Mesenchymal stem cell (in vitro differentiated cells and primary cell): ENCODE results near the gene PLAAT2.
"Not testable (repeated sequence)": the region's sequence is repeated elsewhere in the genome, so short reads cannot be mapped to it uniquely, and the experiment has no call there.

Experiments used
- DNase-seq: peaks from one replicate; pipeline ENCODE4 v3.0.0-alpha.2; 2013
- H2AFZ ChIP-seq: one replicate; pipeline ENCODE4 v1.6.1; 2013; ENCODE audit warnings: low read depth, mild to moderate bottlenecking, control low read depth, inconsistent platforms, low read length, moderate library complexity
- H2AK5ac ChIP-seq: 2 replicates; pipeline ENCODE4 v1.6.1; 2013; ENCODE audit warnings: low read length, moderate library complexity, mild to moderate bottlenecking, inconsistent platforms; ENCODE audit not compliant: severe bottlenecking
- H2BK120ac ChIP-seq: one replicate; pipeline ENCODE4 v1.6.1; 2013; ENCODE audit warnings: low read depth, mild to moderate bottlenecking, inconsistent platforms, low read length, moderate library complexity
- H2BK12ac ChIP-seq, 2 experiments: one replicate each; pipeline ENCODE4 v1.6.1; 2013; ENCODE audit warnings: inconsistent platforms in 2 of 2, low read length in 2 of 2, mild to moderate bottlenecking in 2 of 2, moderate library complexity in 2 of 2, control low read depth in 1 of 2
- H2BK15ac ChIP-seq: one replicate; pipeline ENCODE4 v1.6.1; 2013; ENCODE audit warnings: mild to moderate bottlenecking, low read depth, inconsistent platforms; ENCODE audit not compliant: poor library complexity, severe bottlenecking
- H2BK5ac ChIP-seq: 2 replicates; pipeline ENCODE4 v1.6.1; 2013; ENCODE audit warnings: low read depth, mild to moderate bottlenecking, low read length, control low read depth, inconsistent platforms; ENCODE audit not compliant: poor library complexity, severe bottlenecking
- H3K14ac ChIP-seq, 2 experiments: one replicate each; pipeline ENCODE4 v1.6.1; 2013; ENCODE audit warnings: inconsistent platforms in 2 of 2, low read length in 2 of 2, control low read depth in 1 of 2, mild to moderate bottlenecking in 1 of 2, moderate library complexity in 1 of 2
- H3K18ac ChIP-seq, 2 experiments: one replicate each; pipeline ENCODE4 v1.6.1; 2013; ENCODE audit warnings: inconsistent platforms in 2 of 2, low read length in 2 of 2, control low read depth in 1 of 2, low read depth in 1 of 2, mild to moderate bottlenecking in 1 of 2
- H3K23ac ChIP-seq, 2 experiments: one replicate each; pipeline ENCODE4 v1.6.1; 2013; ENCODE audit warnings: inconsistent platforms in 2 of 2, low read length in 2 of 2, mild to moderate bottlenecking in 2 of 2, moderate library complexity in 2 of 2, control low read depth in 1 of 2
- H3K27ac ChIP-seq: 2 replicates; pipeline ENCODE4 v1.5.1; 2013; ENCODE audit warnings: mild to moderate bottlenecking, moderate library complexity, low read length, control low read depth, inconsistent platforms; ENCODE audit not compliant: poor library complexity, severe bottlenecking
- H3K27me3 ChIP-seq, 2 experiments: 2 replicates each; pipeline versions ENCODE4 v1.6.1 to v1.7.0; 2013; ENCODE audit warnings: low read length in 2 of 2, mild to moderate bottlenecking in 2 of 2, moderate library complexity in 2 of 2, control low read depth in 1 of 2, inconsistent platforms in 1 of 2; ENCODE audit not compliant: control insufficient read depth in 1 of 2, insufficient read depth in 1 of 2
- H3K36me3 ChIP-seq, 2 experiments: 2 replicates each; pipeline versions ENCODE4 v1.6.1 to v1.7.0; 2013; ENCODE audit warnings: low read length in 2 of 2, control low read depth in 1 of 2, inconsistent platforms in 1 of 2, low read depth in 1 of 2, mild to moderate bottlenecking in 1 of 2; ENCODE audit not compliant: insufficient read depth in 2 of 2, control insufficient read depth in 1 of 2
- H3K4ac ChIP-seq, 2 experiments: one replicate each; pipeline ENCODE4 v1.6.1; 2013; ENCODE audit warnings: inconsistent platforms in 2 of 2, low read length in 2 of 2, mild to moderate bottlenecking in 2 of 2, moderate library complexity in 2 of 2, control low read depth in 1 of 2, low read depth in 1 of 2
- H3K4me1 ChIP-seq: 2 replicates; pipeline ENCODE4 v1.6.1; 2013; ENCODE audit warnings: low read depth, low read length, control low read depth; ENCODE audit not compliant: control insufficient read depth, insufficient read depth
- H3K4me2 ChIP-seq: 2 replicates; pipeline ENCODE4 v1.6.1; 2013; ENCODE audit warnings: low read length, mild to moderate bottlenecking, inconsistent platforms; ENCODE audit not compliant: poor library complexity, severe bottlenecking
- H3K4me3 ChIP-seq, 2 experiments: 2 replicates each; pipeline versions ENCODE4 v1.5.1 to v1.7.0; 2013; ENCODE audit warnings: low read length in 2 of 2, mild to moderate bottlenecking in 2 of 2, control low read depth in 1 of 2, low read depth in 1 of 2; ENCODE audit not compliant: insufficient read depth in 1 of 2
- H3K79me1 ChIP-seq: replicated peaks from 2 replicates; pipeline ENCODE4 v1.6.1; 2013; ENCODE audit warnings: mild to moderate bottlenecking, control low read depth, low read length, inconsistent platforms; ENCODE audit not compliant: poor library complexity, severe bottlenecking
- H3K9ac ChIP-seq: 2 replicates; pipeline ENCODE4 v1.7.0; 2013; ENCODE audit warnings: mild to moderate bottlenecking, low read length, moderate library complexity
- H3K9me3 ChIP-seq: 2 replicates; pipeline ENCODE4 v1.7.0; 2013; ENCODE audit warnings: mild to moderate bottlenecking, low read length; ENCODE audit not compliant: control insufficient read depth
- H4K8ac ChIP-seq: one replicate; pipeline ENCODE4 v1.6.1; 2013; ENCODE audit warnings: inconsistent platforms, mild to moderate bottlenecking, low read length, moderate library complexity
- H4K91ac ChIP-seq: one replicate; pipeline ENCODE4 v1.6.1; 2013; ENCODE audit warnings: mild to moderate bottlenecking, low read length, inconsistent platforms
- WGBS: methylation state at CpG from one replicate; pipeline ENCODE4 v1.1.7; 2013; ENCODE audit warnings: mixed read lengths; 5-methylcytosine and 5-hydroxymethylcytosine counted together

PLAAT2 gene

DNA sequence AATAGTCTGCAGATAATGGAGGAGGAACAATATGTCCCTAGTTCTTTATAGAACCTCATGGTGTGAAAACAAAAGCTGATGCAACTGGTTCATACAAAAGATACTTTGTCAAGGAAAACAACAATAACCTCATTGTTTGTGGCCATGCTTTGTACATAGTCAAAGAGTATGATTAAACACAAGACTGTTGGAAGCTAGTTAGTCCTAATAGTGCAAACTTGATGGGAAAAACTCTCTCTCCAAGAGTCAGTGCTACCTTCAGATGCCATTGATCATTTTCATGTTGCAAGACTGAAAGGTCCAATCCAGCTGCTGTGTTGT is 20.1 kb upstream of the PLAAT2 start:
- no peak overlapping the region for H3K9ac ChIP-seq
- H2BK5ac ChIP-seq, result no peak overlapping the region
- no peak overlapping the region for H2AFZ ChIP-seq

DNA sequence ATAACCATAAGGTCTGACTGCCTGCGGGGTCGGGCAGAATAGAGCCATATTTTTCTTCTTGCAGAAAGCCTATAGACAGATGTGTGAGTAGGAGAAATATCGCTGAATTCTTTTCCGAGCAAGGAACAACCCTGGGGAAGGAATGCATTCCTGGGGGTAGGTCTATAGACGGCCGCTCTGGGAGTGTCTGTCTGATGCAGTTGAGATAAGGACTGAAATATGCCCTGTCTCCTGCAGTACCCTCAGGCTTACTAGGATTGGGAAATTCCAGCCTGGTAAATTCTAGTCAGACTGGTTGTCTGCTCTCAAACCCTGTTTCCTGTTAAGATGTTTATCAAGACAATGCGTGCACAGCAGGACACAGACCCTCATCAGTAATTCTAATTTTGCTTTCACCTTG is 18.0 kb upstream of the PLAAT2 start:
- H2BK5ac ChIP-seq, H3K14ac ChIP-seq, H3K27me3 ChIP-seq, H3K4me3 ChIP-seq, H3K9me3 ChIP-seq, H3K9ac ChIP-seq, H2AFZ ChIP-seq, H2BK15ac ChIP-seq, H3K4ac ChIP-seq, H3K23ac ChIP-seq, DNase-seq, H3K4me1 ChIP-seq, H4K8ac ChIP-seq, H3K18ac ChIP-seq, H2BK120ac ChIP-seq, H3K79me1 ChIP-seq, H2BK12ac ChIP-seq, H2AK5ac ChIP-seq, H3K4me2 ChIP-seq, H4K91ac ChIP-seq, H3K27ac ChIP-seq: not testable (repeated sequence)
- H3K36me3 ChIP-seq, result peaks cover 10 to 15% of the 10 kb centered on the region in 2 experiments
- 65% methylated on average over 7 of the region's 7 CpGs for WGBS

More for the DNA sequence above, 20.1 kb upstream of the PLAAT2 start:
- Histone ChIP-seq H4K8ac (no peak overlapping the region), H3K36me3 (peaks cover 13 to 16% of the 10 kb centered on the region in 2 experiments), H3K9me3 (peaks cover 9% of the 10 kb centered on the region), H3K4me2 (no peak overlapping the region), H2BK15ac (no peak overlapping the region), H3K27me3 (no peaks in the 10 kb centered on the region), H3K23ac (no peak overlapping the region), H3K27ac (no peak overlapping the region), H3K79me1 (peaks cover 10% of the 10 kb centered on the region), H3K4me3 (no peak overlapping the region), H2AK5ac (no peak overlapping the region), H3K14ac (no peak overlapping the region), H2BK120ac (no peak overlapping the region), H2BK12ac (no peak overlapping the region), H3K4me1 (no peaks in the 10 kb centered on the region), H4K91ac (no peak overlapping the region), H3K18ac (no peak overlapping the region), H3K4ac (no peak overlapping the region)
- no peak for DNase-seq

DNA sequence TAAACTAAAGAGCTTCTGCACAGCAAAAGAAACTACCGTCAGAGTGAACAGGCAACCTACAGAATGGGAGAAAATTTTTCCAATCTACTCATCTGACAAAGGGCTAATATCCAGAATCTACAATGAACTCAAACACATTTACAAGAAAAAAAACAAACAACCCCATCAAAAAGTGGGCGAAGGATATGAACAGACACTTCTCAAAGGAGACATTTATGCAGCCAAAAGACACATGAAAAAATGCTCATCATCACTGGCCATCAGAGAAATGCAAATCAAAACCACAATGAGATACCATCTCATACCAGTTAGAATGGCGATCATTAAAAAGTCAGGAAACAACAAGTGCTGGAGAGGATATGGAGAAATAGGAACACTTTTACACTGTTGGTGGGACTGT is 15.7 kb upstream of the PLAAT2 start:
- no CpG with 5 or more reads among the region's 3 CpGs for WGBS
- not testable (repeated sequence) for H2BK12ac ChIP-seq, H3K9ac ChIP-seq, DNase-seq, H3K27me3 ChIP-seq, H4K91ac ChIP-seq, H3K14ac ChIP-seq, H3K4ac ChIP-seq, H3K4me3 ChIP-seq, H2BK15ac ChIP-seq, H3K4me2 ChIP-seq, H3K9me3 ChIP-seq, H2AFZ ChIP-seq, H2BK5ac ChIP-seq, H3K4me1 ChIP-seq, H4K8ac ChIP-seq, H3K18ac ChIP-seq, H3K27ac ChIP-seq, H2AK5ac ChIP-seq, H2BK120ac ChIP-seq, H3K23ac ChIP-seq
- H3K36me3 ChIP-seq, result peaks cover 15 to 19% of the 10 kb centered on the region in 2 experiments
- H3K79me1 ChIP-seq, result peaks cover 20% of the 10 kb centered on the region

DNA sequence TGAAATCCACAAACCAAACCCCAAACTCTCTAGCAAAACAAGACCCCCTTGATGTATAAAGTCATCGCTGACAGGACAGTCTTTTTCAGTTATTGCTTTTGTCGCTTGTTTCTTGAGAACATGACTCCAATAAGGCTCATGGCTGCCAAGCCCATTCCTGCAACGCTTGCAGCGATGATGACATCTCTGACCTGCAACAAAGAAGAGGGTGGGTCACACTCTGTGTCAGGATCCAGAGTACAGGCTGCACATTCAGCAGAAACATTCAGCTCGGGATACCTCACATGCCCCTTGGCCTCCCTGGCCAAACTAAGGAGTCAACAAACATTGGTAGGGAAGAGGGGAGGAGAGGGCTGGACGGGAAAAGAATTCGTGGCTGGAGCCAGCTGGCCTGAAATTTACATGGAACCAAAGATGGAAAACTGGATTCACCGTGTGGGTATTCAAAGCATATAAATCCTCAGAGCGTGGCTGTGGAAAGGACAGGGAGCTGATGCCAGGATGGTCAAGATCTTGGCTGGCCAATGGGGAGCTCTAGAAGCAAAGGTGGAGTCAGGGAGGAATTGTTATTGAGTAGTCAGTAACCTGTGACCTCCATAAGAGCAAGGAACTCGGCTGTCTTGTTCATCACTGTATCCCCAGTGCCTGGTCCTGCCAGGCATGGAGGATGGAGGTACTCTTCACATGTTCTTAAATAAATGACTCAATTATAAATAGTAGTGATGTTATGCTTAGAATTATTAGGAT is 11.8 kb upstream of the PLAAT2 start:
- Histone ChIP-seq H3K18ac (peak overlapping the region; percentile 23 to 51), H2BK15ac (no peak overlapping the region), H2AK5ac (no peak overlapping the region), H2BK5ac (no peak overlapping the region), H3K9me3 (peaks cover 3% of the 10 kb centered on the region), H2BK120ac (no peak overlapping the region), H3K79me1 (peaks cover 18% of the 10 kb centered on the region), H3K4ac (no peak overlapping the region), H3K23ac (no peak overlapping the region), H3K27ac (no peak overlapping the region), H3K4me1 (no peaks in the 10 kb centered on the region), H4K8ac (peak overlapping the region; percentile 54), H3K4me3 (peak overlapping the region in 1 of 2 experiments; percentile 68), H3K14ac (no peak overlapping the region), H4K91ac (no peak overlapping the region), H3K36me3 (peaks cover 2 to 20% of the 10 kb centered on the region in 2 experiments), H2AFZ (peak overlapping the region; percentile 54), H2BK12ac (no peak overlapping the region), H3K27me3 (no peaks in the 10 kb centered on the region), H3K4me2 (no peak overlapping the region), H3K9ac (peak overlapping the region; percentile 86)
- no peak for DNase-seq
- WGBS, result 89% methylated on average over 9 of the region's 10 CpGs
